ENCODE results near the gene MBP. TPM values are rescaled to one million over a fixed set of nuclear protein-coding genes. Genes with fewer than 3 reads are reported as not detected.

Gene MBP
- total RNA-seq, 1 experiment from 2014 or later, result 88.8 TPM

GRCh38 chr18:77006305-77007175 lies 126.0 kb downstream of the MBP start:
- in situ Hi-C loops (cut with HindIII; ENCODE audit: low pct_unique_long_range_greater_than_20kb, low sequenced_read_pairs), result no loop called here
- no peak for DNase-seq (ENCODE audit: low read depth, low spot score)
- Histone ChIP-seq H3K9me3 (ENCODE audit: control insufficient read depth, insufficient read depth, low read depth, low read length) (no peaks in the 10 kb centered on the region), H3K36me3 (ENCODE audit: control insufficient read depth, insufficient read depth, low read length) (no peaks in the 10 kb centered on the region), H3K4me1 (ENCODE audit: control insufficient read depth, insufficient read depth, low read length) (no peaks in the 10 kb centered on the region; the same call in 1 of the 2 replicates), H3K4me3 (ENCODE audit: low read depth in 2 of 2, low read length in 2 of 2) (no peak overlapping the region), H3K27me3 (ENCODE audit: control insufficient read depth, insufficient read depth, low read length) (no peaks in the 10 kb centered on the region), H3K27ac (ENCODE audit: low read length) (no peak overlapping the region)
- POLR2A ChIA-PET, result interaction anchor here (0.6 kb wide), 1 partner anchor 502 kb away, joined by 6 read pairs; no protein-coding TSS in a partner anchor
- BruUV-seq (replicated peaks), result no TSS peak
- intact Hi-C loops (cut with micrococcal nuclease; ENCODE audit: unreplicated experiment), result no loop called here
- TF ChIP-seq POLR2AphosphoS5 (IDR thresholded peaks at IDR 0.05; ENCODE audit: low read depth, low read length) (no peak), TCF7L2 (IDR thresholded peaks at IDR 0.05; ENCODE audit: low read depth, low read length) (no peak), REST (IDR thresholded peaks at IDR 0.05; ENCODE audit: insufficient read depth in 1 of 2, low read depth in 2 of 2, low read length in 1 of 2) (no peak), CTCF (IDR thresholded peaks at IDR 0.05) (no peak), SIN3A (IDR thresholded peaks at IDR 0.05; ENCODE audit: borderline replicate concordance, insufficient read depth, low read depth, low read length) (no peak)
- ATAC-seq, result no peak
- CTCF ChIA-PET, result no interaction called here

GRCh38 chr18:77005651-77006195 lies 126.9 kb downstream of the MBP start:
- in situ Hi-C loops (cut with HindIII; ENCODE audit: low pct_unique_long_range_greater_than_20kb, low sequenced_read_pairs) (no loop called here), intact Hi-C loops (cut with micrococcal nuclease; ENCODE audit: unreplicated experiment) (no loop called here)
- Histone ChIP-seq H3K4me1 (ENCODE audit: control insufficient read depth, insufficient read depth, low read length) (peaks cover 3% of the 10 kb centered on the region; the same call in 1 of the 2 replicates), H3K4me3 (ENCODE audit: low read depth in 2 of 2, low read length in 2 of 2) (no peak overlapping the region), H3K27me3 (ENCODE audit: control insufficient read depth, insufficient read depth, low read length) (no peaks in the 10 kb centered on the region), H3K9me3 (ENCODE audit: control insufficient read depth, insufficient read depth, low read depth, low read length) (no peaks in the 10 kb centered on the region), H3K27ac (ENCODE audit: low read length) (no peak overlapping the region), H3K36me3 (ENCODE audit: control insufficient read depth, insufficient read depth, low read length) (no peaks in the 10 kb centered on the region)
- POLR2A ChIA-PET, result no interaction called here
- CTCF ChIA-PET, result interaction anchor here (1.1 kb wide), 1 partner anchor 20 kb away, joined by 3 read pairs; no protein-coding TSS in a partner anchor
- DNase-seq (ENCODE audit: low read depth, low spot score) (no peak), ATAC-seq (no peak)
- no TSS peak for BruUV-seq (replicated peaks)
- TF ChIP-seq POLR2AphosphoS5 (IDR thresholded peaks at IDR 0.05; ENCODE audit: low read depth, low read length) (no peak), TCF7L2 (IDR thresholded peaks at IDR 0.05; ENCODE audit: low read depth, low read length) (no peak), CTCF (IDR thresholded peaks at IDR 0.05) (no peak), SIN3A (IDR thresholded peaks at IDR 0.05; ENCODE audit: borderline replicate concordance, insufficient read depth, low read depth, low read length) (no peak), REST (IDR thresholded peaks at IDR 0.05; ENCODE audit: insufficient read depth in 1 of 2, low read depth in 2 of 2, low read length in 1 of 2) (no peak)
